Hepatocyte (in vitro differentiated cells): ENCODE data around the gene TM9SF2.

Experiments
- EZH2 ChIP-seq: fragments of 200-600 bp; sonication (generic); IDR thresholded peaks from 2 replicates; pipeline ENCODE4 v1.6.1; 2016; ENCODE audit warnings: antibody characterized with exemption, mild to moderate bottlenecking, borderline replicate concordance
- EZH2phosphoT487 ChIP-seq: fragments of 200-600 bp; sonication (generic); IDR thresholded peaks from one replicate; pipeline ENCODE4 v1.6.1; 2018; ENCODE audit warnings: antibody characterized with exemption, mild to moderate bottlenecking, low read depth, moderate library complexity; ENCODE audit not compliant: unreplicated experiment, severe bottlenecking
- TF ChIP-seq, protein P1 (sequence below): fragments of 200-600 bp; sonication (generic); IDR thresholded peaks from 2 replicates; pipeline ENCODE4 v1.5.1; 2016; ENCODE audit warnings: antibody characterized with exemption, mild to moderate bottlenecking; ENCODE audit not compliant: poor library complexity

DNA sequence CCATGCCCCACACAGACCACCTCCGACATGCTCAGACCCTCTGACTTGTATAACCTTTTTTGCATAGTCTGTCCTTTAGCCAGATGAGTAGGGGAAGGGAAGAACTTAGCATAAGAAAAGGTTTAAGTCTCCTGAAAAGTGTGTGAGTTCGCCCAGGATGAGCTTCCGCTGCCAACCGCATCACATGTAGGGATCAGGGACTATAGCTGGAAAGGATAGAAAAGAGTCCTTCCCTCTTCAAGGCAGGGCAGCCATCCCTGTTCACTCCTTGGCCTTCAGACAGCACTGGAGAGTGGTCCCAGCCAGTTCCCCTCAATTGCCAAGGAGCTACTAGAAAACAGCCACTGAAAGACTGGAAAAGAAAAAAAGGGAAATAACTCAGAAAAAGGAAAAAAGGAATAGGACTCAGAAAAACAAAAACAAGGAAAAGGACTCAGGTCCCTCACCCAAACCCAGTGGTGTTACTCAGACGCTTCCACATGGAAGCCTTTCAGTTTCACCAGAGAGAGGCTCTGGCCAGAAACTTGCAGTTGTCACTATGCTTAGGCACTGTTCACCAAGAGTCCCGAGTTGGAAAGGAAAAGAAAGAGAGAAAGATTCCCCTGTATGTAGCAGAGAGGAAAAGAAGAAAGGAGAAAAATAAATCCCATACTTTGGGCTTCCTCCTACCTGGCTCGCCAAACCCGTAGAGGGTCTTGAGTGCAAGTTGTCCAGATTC, 5.6 kb upstream of the TM9SF2 start:
- TF ChIP-seq, protein P1, sequence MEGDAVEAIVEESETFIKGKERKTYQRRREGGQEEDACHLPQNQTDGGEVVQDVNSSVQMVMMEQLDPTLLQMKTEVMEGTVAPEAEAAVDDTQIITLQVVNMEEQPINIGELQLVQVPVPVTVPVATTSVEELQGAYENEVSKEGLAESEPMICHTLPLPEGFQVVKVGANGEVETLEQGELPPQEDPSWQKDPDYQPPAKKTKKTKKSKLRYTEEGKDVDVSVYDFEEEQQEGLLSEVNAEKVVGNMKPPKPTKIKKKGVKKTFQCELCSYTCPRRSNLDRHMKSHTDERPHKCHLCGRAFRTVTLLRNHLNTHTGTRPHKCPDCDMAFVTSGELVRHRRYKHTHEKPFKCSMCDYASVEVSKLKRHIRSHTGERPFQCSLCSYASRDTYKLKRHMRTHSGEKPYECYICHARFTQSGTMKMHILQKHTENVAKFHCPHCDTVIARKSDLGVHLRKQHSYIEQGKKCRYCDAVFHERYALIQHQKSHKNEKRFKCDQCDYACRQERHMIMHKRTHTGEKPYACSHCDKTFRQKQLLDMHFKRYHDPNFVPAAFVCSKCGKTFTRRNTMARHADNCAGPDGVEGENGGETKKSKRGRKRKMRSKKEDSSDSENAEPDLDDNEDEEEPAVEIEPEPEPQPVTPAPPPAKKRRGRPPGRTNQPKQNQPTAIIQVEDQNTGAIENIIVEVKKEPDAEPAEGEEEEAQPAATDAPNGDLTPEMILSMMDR, result no peak
- TF ChIP-seq EZH2phosphoT487 (no peak), EZH2 (no peak)
